Measurements from ENCODE around the gene EGLN2.
"Not testable (repeated sequence)": the region's sequence is repeated elsewhere in the genome, so short reads cannot be mapped to it uniquely, and the experiment has no call there.

The EGLN2 gene

GRCh38 chr19:40819479-40820234, 20.7 kb downstream of the EGLN2 start:
- H3K36me3 ChIP-seq (ENCODE audit: low read depth); ATAC-seq (ENCODE audit: low read depth); H3K9me3 ChIP-seq (ENCODE audit: severe bottlenecking); H3K4me3 ChIP-seq (ENCODE audit: severe bottlenecking); H3K27me3 ChIP-seq (ENCODE audit: insufficient read depth, poor library complexity, severe bottlenecking); H3K27ac ChIP-seq (ENCODE audit: poor library complexity, severe bottlenecking); H3K4me1 ChIP-seq (ENCODE audit: insufficient read depth, poor library complexity, severe bottlenecking); DNase-seq (ENCODE audit: low spot score): not testable (repeated sequence)
- TF ChIP-seq, protein P1, sequence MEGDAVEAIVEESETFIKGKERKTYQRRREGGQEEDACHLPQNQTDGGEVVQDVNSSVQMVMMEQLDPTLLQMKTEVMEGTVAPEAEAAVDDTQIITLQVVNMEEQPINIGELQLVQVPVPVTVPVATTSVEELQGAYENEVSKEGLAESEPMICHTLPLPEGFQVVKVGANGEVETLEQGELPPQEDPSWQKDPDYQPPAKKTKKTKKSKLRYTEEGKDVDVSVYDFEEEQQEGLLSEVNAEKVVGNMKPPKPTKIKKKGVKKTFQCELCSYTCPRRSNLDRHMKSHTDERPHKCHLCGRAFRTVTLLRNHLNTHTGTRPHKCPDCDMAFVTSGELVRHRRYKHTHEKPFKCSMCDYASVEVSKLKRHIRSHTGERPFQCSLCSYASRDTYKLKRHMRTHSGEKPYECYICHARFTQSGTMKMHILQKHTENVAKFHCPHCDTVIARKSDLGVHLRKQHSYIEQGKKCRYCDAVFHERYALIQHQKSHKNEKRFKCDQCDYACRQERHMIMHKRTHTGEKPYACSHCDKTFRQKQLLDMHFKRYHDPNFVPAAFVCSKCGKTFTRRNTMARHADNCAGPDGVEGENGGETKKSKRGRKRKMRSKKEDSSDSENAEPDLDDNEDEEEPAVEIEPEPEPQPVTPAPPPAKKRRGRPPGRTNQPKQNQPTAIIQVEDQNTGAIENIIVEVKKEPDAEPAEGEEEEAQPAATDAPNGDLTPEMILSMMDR (IDR thresholded peaks at IDR 0.05; ENCODE audit: poor library complexity, severe bottlenecking) = peak; percentile 79

GRCh38 chr19:40822161-40822560, 23.2 kb downstream of the EGLN2 start:
- H3K27ac ChIP-seq (ENCODE audit: poor library complexity, severe bottlenecking) = no peak overlapping the region

GRCh38 chr19:40822704-40823553, 23.9 kb downstream of the EGLN2 start:
- not testable (repeated sequence) for H3K27ac ChIP-seq (ENCODE audit: poor library complexity, severe bottlenecking); DNase-seq (ENCODE audit: low spot score)

More at GRCh38 chr19:40822161-40822560, 23.2 kb downstream of the EGLN2 start:
- TF ChIP-seq, protein P1 (IDR thresholded peaks at IDR 0.05; ENCODE audit: poor library complexity, severe bottlenecking) = no peak
- Histone ChIP-seq H3K4me1 (ENCODE audit: insufficient read depth, poor library complexity, severe bottlenecking) (no peaks in the 10 kb centered on the region), H3K9me3 (ENCODE audit: severe bottlenecking) (no peaks in the 10 kb centered on the region), H3K4me3 (ENCODE audit: severe bottlenecking) (no peak overlapping the region), H3K36me3 (ENCODE audit: low read depth) (no peaks in the 10 kb centered on the region), H3K27me3 (ENCODE audit: insufficient read depth, poor library complexity, severe bottlenecking) (no peaks in the 10 kb centered on the region)
- no peak for ATAC-seq (ENCODE audit: low read depth)
- no peak for DNase-seq (ENCODE audit: low spot score)

GRCh38 chr19:40824916-40825315, 25.9 kb downstream of the EGLN2 start:
- not testable (repeated sequence) for ATAC-seq (ENCODE audit: low read depth); H3K4me1 ChIP-seq (ENCODE audit: insufficient read depth, poor library complexity, severe bottlenecking); H3K36me3 ChIP-seq (ENCODE audit: low read depth)

More at GRCh38 chr19:40822704-40823553, 23.9 kb downstream of the EGLN2 start:
- not testable (repeated sequence) for H3K4me3 ChIP-seq (ENCODE audit: severe bottlenecking); H3K9me3 ChIP-seq (ENCODE audit: severe bottlenecking); ATAC-seq (ENCODE audit: low read depth); H3K27me3 ChIP-seq (ENCODE audit: insufficient read depth, poor library complexity, severe bottlenecking); H3K4me1 ChIP-seq (ENCODE audit: insufficient read depth, poor library complexity, severe bottlenecking); H3K36me3 ChIP-seq (ENCODE audit: low read depth)

DNA sequence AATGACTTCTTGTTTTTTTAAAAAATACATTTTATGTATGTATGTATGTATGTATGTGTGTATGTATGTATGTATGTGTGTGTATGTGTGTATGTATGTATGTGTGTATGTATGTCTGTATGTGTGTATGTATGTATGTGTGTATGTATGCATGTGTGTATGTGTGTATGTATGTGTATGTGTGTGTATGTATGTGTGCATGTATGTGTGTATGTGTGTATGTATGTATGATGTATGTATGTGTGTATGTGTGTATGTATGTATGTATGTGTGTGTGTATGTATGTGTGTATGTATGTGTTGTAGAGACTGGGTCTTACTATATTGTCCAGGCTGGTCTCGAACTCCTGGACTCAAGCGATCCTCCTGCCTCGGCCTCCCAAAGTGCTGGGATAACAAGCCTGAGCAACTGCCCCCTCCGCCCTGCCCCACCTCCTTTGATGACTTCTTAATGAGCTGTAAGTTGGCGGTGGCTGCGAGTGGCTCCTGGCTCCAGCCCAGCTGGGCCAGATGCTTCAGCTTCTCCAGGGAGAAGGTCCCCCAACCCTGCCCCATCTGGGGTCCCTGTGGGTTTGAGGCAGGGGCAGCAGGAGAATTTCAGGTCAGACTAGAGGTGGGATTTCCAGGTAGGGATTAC, 26.6 kb downstream of the EGLN2 start:
- not testable (repeated sequence) for H3K36me3 ChIP-seq (ENCODE audit: low read depth); H3K4me1 ChIP-seq (ENCODE audit: insufficient read depth, poor library complexity, severe bottlenecking); DNase-seq (ENCODE audit: low spot score); H3K27me3 ChIP-seq (ENCODE audit: insufficient read depth, poor library complexity, severe bottlenecking); H3K4me3 ChIP-seq (ENCODE audit: severe bottlenecking); H3K9me3 ChIP-seq (ENCODE audit: severe bottlenecking); ATAC-seq (ENCODE audit: low read depth); H3K27ac ChIP-seq (ENCODE audit: poor library complexity, severe bottlenecking)

More at GRCh38 chr19:40824916-40825315, 25.9 kb downstream of the EGLN2 start:
- H3K27me3 ChIP-seq (ENCODE audit: insufficient read depth, poor library complexity, severe bottlenecking); DNase-seq (ENCODE audit: low spot score); H3K9me3 ChIP-seq (ENCODE audit: severe bottlenecking); H3K27ac ChIP-seq (ENCODE audit: poor library complexity, severe bottlenecking); H3K4me3 ChIP-seq (ENCODE audit: severe bottlenecking): not testable (repeated sequence)

DNA sequence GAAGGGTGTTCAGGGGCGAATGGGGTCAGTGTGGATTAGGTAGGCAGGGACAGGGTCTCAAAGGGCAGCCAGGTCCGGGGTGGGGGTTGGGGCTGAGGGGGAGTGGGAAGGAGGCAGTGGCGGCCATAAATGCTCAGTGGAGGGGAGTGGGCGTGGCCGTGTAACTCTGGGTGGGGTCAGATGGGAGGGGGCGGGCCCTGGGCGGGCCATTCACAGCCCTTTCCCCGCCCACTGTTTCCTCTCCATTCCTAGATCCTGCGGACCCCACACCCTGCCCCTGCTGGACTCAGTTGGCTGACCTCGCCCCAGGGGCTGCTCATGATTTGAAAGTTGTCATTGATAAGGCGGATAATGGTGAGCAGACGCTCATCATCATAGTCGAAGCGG, 27.3 kb downstream of the EGLN2 start:
- not testable (repeated sequence) for H3K27me3 ChIP-seq (ENCODE audit: insufficient read depth, poor library complexity, severe bottlenecking); H3K27ac ChIP-seq (ENCODE audit: poor library complexity, severe bottlenecking); H3K4me3 ChIP-seq (ENCODE audit: severe bottlenecking); H3K4me1 ChIP-seq (ENCODE audit: insufficient read depth, poor library complexity, severe bottlenecking); ATAC-seq (ENCODE audit: low read depth); H3K9me3 ChIP-seq (ENCODE audit: severe bottlenecking); H3K36me3 ChIP-seq (ENCODE audit: low read depth); DNase-seq (ENCODE audit: low spot score)

DNA sequence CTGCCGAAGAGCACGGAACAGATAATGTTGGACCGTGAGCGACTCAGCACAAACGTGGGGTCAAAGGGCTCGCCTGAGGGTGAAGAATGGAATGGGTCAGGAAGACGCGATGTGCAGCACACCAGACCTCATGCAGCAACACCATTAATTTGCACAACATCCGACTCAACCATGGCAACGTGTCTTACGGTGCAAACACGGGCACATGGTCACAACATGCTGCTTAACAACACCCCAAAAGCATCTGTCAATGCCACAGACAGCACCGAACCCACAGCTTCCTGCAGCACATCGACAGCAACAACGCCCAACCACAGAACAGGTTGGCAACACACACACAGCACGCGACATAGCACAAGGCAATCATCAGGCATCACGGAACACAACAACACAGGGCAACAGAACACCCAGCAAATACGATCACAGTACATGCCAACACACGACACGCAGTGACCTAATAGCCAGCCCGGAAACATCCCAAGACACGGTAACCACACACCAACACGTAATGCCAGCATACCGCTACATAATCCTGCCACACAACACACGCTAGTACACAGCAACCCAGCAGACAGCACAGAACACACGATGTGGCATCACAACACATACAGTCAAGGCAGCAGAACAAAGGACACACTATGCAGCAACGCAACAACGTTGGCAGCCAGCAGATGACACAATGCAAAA, 27.9 kb downstream of the EGLN2 start:
- H3K4me3 ChIP-seq (ENCODE audit: severe bottlenecking); DNase-seq (ENCODE audit: low spot score); H3K4me1 ChIP-seq (ENCODE audit: insufficient read depth, poor library complexity, severe bottlenecking); H3K27ac ChIP-seq (ENCODE audit: poor library complexity, severe bottlenecking); H3K9me3 ChIP-seq (ENCODE audit: severe bottlenecking); ATAC-seq (ENCODE audit: low read depth); H3K27me3 ChIP-seq (ENCODE audit: insufficient read depth, poor library complexity, severe bottlenecking); H3K36me3 ChIP-seq (ENCODE audit: low read depth): not testable (repeated sequence)
